H1 (cell line): Measurements from ENCODE around the gene PKIB. TPM values are rescaled to one million over a fixed set of nuclear protein-coding genes. Genes with fewer than 3 reads are reported as not detected.

Experiments
- CTCF ChIA-PET: fragments of 300-600 bp; sonication (Branson Sonifier 250); formaldehyde crosslinking; loops from one replicate; lab custom pipeline; 2021; ENCODE audit not compliant: partially characterized antibody; lab: Charles Lee
- POLR2A ChIA-PET: fragments of 300-600 bp; sonication (Branson Sonifier 250); formaldehyde crosslinking; loops from one replicate; lab custom pipeline; 2021; ENCODE audit warnings: inconsistent platforms; ENCODE audit not compliant: partially characterized antibody; lab: Charles Lee
- DNase-seq, 2 experiments: peaks; one replicate each; pipeline versions ENCODE4 v3.0.0 to v3.0.0-alpha.2; 2010 to 2022; ENCODE audit warnings: low spot score in 2 of 2, low read depth in 1 of 2, mixed read lengths in 1 of 2
- FAIRE-seq: peaks from 2 replicates; lab custom pipeline; 2011; peaks lifted over from hg19 to GRCh38; lab: Jason Lieb, UNC
- H2AFZ ChIP-seq: 2 replicates; pipeline ENCODE4 v1.8.1; 2012; ENCODE audit warnings: low read length, inconsistent platforms
- H2AK5ac ChIP-seq: 2 replicates; pipeline ENCODE4 v1.6.1; 2013; ENCODE audit warnings: low read depth, low read length
- H2BK120ac ChIP-seq: replicated peaks from 2 replicates; pipeline ENCODE3; 2013; ENCODE audit warnings: low read depth, low read length, inconsistent platforms
- H2BK12ac ChIP-seq: 2 replicates; pipeline ENCODE4 v1.6.1; 2013; ENCODE audit warnings: low read depth, low read length
- H2BK15ac ChIP-seq: 2 replicates; pipeline ENCODE4 v1.6.1; 2013; ENCODE audit warnings: low read length
- H2BK20ac ChIP-seq: 2 replicates; pipeline ENCODE4 v1.6.1; 2013; ENCODE audit warnings: low read length
- H2BK5ac ChIP-seq: 2 replicates; pipeline ENCODE4 v1.6.1; 2013; ENCODE audit warnings: low read depth, low read length
- H3K14ac ChIP-seq: 2 replicates; pipeline ENCODE4 v1.6.1; 2013; ENCODE audit warnings: inconsistent platforms; ENCODE audit not compliant: insufficient read length
- H3K18ac ChIP-seq: 2 replicates; pipeline ENCODE4 v1.6.1; 2013; ENCODE audit warnings: low read length; ENCODE audit errors: extremely low read depth
- H3K23ac ChIP-seq: 2 replicates; pipeline ENCODE4 v1.6.1; 2013; ENCODE audit warnings: inconsistent platforms; ENCODE audit not compliant: insufficient read length
- H3K23me2 ChIP-seq: 2 replicates; pipeline ENCODE4 v1.6.1; 2013; ENCODE audit warnings: low read depth, low read length
- H3K27ac ChIP-seq: 2 replicates; pipeline ENCODE4 v1.6.1; 2011; ENCODE audit warnings: low read depth, low read length, inconsistent platforms
- H3K27me3 ChIP-seq, 4 experiments: replicated peaks in 1 of 4; 1 replicate in 1 of 4; 2 replicates in 3 of 4; pipeline versions ENCODE4 v1.6.1 to v1.8.1; 2011 to 2013; ENCODE audit warnings: low read length in 3 of 4, mild to moderate bottlenecking in 3 of 4, inconsistent platforms in 2 of 4, mixed read lengths in 2 of 4, moderate library complexity in 1 of 4; ENCODE audit not compliant: control insufficient read depth in 3 of 4, insufficient read depth in 3 of 4; ENCODE audit errors: extremely low read depth in 1 of 4
- H3K36me3 ChIP-seq, 4 experiments: 2 replicates each; pipeline versions ENCODE4 v1.6.1 to v1.8.1; 2011 to 2013; ENCODE audit warnings: mild to moderate bottlenecking in 4 of 4, low read length in 3 of 4, moderate library complexity in 2 of 4, control low read depth in 1 of 4, inconsistent platforms in 1 of 4; ENCODE audit not compliant: insufficient read depth in 4 of 4, control insufficient read depth in 2 of 4
- H3K4ac ChIP-seq: replicated peaks from 2 replicates; pipeline ENCODE3; 2013; ENCODE audit warnings: low read length, low read depth, mixed read lengths, inconsistent platforms; ENCODE audit not compliant: insufficient read length
- H3K4me1 ChIP-seq, 4 experiments: replicated peaks in 1 of 4; 1 replicate in 1 of 4; 2 replicates in 3 of 4; pipeline versions ENCODE4 v1.6.1 to v1.8.1; 2011 to 2013; ENCODE audit warnings: low read length in 3 of 4, inconsistent platforms in 2 of 4, mixed read lengths in 1 of 4; ENCODE audit not compliant: insufficient read depth in 4 of 4, control insufficient read depth in 3 of 4
- H3K4me2 ChIP-seq, 2 experiments: 2 replicates each; pipeline versions ENCODE4 v1.6.1 to v1.8.1; 2011 to 2013; ENCODE audit warnings: low read depth in 2 of 2, low read length in 2 of 2, control low read depth in 1 of 2, inconsistent platforms in 1 of 2, mild to moderate bottlenecking in 1 of 2; ENCODE audit not compliant: insufficient read depth in 1 of 2
- H3K4me3 ChIP-seq, 4 experiments: fragments of 200-600, 300-600 bp in 1 of 4; sonication (generic), shearing (Covaris generic), sonication (Bioruptor Twin) in 1 of 4; 2 replicates each; pipeline versions ENCODE4 v1.5.1 to v1.8.1; 2011 to 2016; ENCODE audit warnings: low read length in 4 of 4, low read depth in 3 of 4, control low read depth in 2 of 4, inconsistent platforms in 2 of 4, mild to moderate bottlenecking in 2 of 4, mixed read lengths in 1 of 4, moderate library complexity in 1 of 4; ENCODE audit not compliant: insufficient read depth in 2 of 4; ENCODE audit errors: extremely low read depth in 1 of 4
- H3K56ac ChIP-seq: replicated peaks from 2 replicates; pipeline ENCODE3; 2013; ENCODE audit warnings: low read depth, mild to moderate bottlenecking, mixed read lengths, low read length, inconsistent platforms; ENCODE audit not compliant: insufficient read length
- H3K79me1 ChIP-seq: 2 replicates; pipeline ENCODE4 v1.6.1; 2013; ENCODE audit warnings: low read depth, low read length, control low read depth
- H3K79me2 ChIP-seq, 2 experiments: 2 replicates each; pipeline versions ENCODE4 v1.6.1 to v1.8.1; 2012 to 2013; ENCODE audit warnings: low read length in 2 of 2, mild to moderate bottlenecking in 2 of 2, inconsistent platforms in 1 of 2; ENCODE audit not compliant: insufficient read depth in 2 of 2, control insufficient read depth in 1 of 2
- H3K9ac ChIP-seq, 4 experiments: replicated peaks in 1 of 4; 1 replicate in 1 of 4; 2 replicates in 3 of 4; pipeline versions ENCODE4 v1.6.1 to v1.8.1; 2011 to 2013; ENCODE audit warnings: low read depth in 3 of 4, low read length in 3 of 4, control low read depth in 2 of 4, mild to moderate bottlenecking in 2 of 4, moderate library complexity in 2 of 4, inconsistent platforms in 1 of 4; ENCODE audit errors: extremely low read depth in 1 of 4
- H3K9me3 ChIP-seq, 2 experiments: 2 replicates each; pipeline versions ENCODE4 v1.6.1 to v1.8.1; 2012 to 2013; ENCODE audit warnings: mild to moderate bottlenecking in 2 of 2, moderate library complexity in 2 of 2, control low read depth in 1 of 2, inconsistent platforms in 1 of 2, low read depth in 1 of 2, low read length in 1 of 2, mixed read lengths in 1 of 2; ENCODE audit not compliant: insufficient read depth in 2 of 2
- H4K20me1 ChIP-seq, 2 experiments: replicated peaks in 1 of 2; 2 replicates each; pipeline versions ENCODE3 to v1.8.1; 2011 to 2013; ENCODE audit warnings: inconsistent platforms in 2 of 2, low read length in 2 of 2, mild to moderate bottlenecking in 1 of 2; ENCODE audit not compliant: insufficient read depth in 2 of 2, control insufficient read depth in 1 of 2
- H4K5ac ChIP-seq: 2 replicates; pipeline ENCODE4 v1.6.1; 2013; ENCODE audit warnings: low read length, low read depth, mixed read lengths, inconsistent platforms; ENCODE audit not compliant: insufficient read length
- H4K8ac ChIP-seq: 2 replicates; pipeline ENCODE4 v1.8.0; 2013; ENCODE audit warnings: mild to moderate bottlenecking, moderate library complexity, low read length, inconsistent platforms; ENCODE audit not compliant: insufficient read depth; ENCODE audit errors: extremely low read depth
- H4K91ac ChIP-seq: replicated peaks from 2 replicates; pipeline ENCODE3; 2013; ENCODE audit warnings: low read length, mixed read lengths, inconsistent platforms; ENCODE audit not compliant: insufficient read length
- BRCA1 ChIP-seq: IDR thresholded peaks from 2 replicates; pipeline ENCODE4 v1.6.1; 2012; ENCODE audit warnings: low read depth, low read length, improper control_type of control experiment
- polyA plus RNA-seq, 7 experiments: library from polyadenylated mRNA; depleted of rRNA in 3 of 7; stranded (reverse) in 5 of 7; unstranded in 2 of 7; fragments of >200 nt in 5 of 7; fragments of 200-250 nt in 2 of 7; gene quantifications; 1 replicate in 5 of 7; 2 replicates in 1 of 7; 4 replicates in 1 of 7; pipeline versions ENCODE4 v1.2.1 to v1.2.3, GENCODE V29; 2011 to 2013; ENCODE audit warnings: missing spikeins in 2 of 7, mixed read lengths in 2 of 7
- total RNA-seq: library from RNA; stranded (reverse); fragmentation: NEBNext Ultra II Directional; extraction: Animal tissue kit (Norgen Biotek cat#: 25700); gene quantifications from 2 replicates; pipeline ENCODE4 v1.2.1, GENCODE V29; 2021

PKIB gene
- total and polyA plus RNA-seq, 2 of the 8 experiments (the other 6 are each of a cell fraction or from before 2014, with no cell fraction given) = 13.5 to 73.3 TPM

- no peak overlapping the region for H3K27ac ChIP-seq
- no peak for TF ChIP-seq BRCA1
- TF ChIP-seq, all 59 proteins: peak for 0
- Histone ChIP-seq H2BK120ac (no peak overlapping the region), H2BK20ac (no peak overlapping the region), H3K18ac (no peak overlapping the region), H2BK5ac (no peak overlapping the region), H3K4ac (no peak overlapping the region), H4K91ac (no peak overlapping the region), H3K36me3 (no peaks in the 10 kb centered on the region), H3K27me3 (no peaks in the 10 kb centered on the region), H3K4me2 (no peak overlapping the region), H2BK12ac (no peak overlapping the region), H4K20me1 (no peaks in the 10 kb centered on the region), H2AFZ (no peak overlapping the region), H3K79me2 (no peaks in the 10 kb centered on the region), H3K23me2 (no peaks in the 10 kb centered on the region), H3K14ac (no peak overlapping the region), H4K8ac (no peak overlapping the region), H3K9ac (no peak overlapping the region), H2AK5ac (no peak overlapping the region), H3K4me1 (no peaks in the 10 kb centered on the region), H3K23ac (no peak overlapping the region), H3K56ac (no peak overlapping the region), H4K5ac (no peak overlapping the region), H2BK15ac (no peak overlapping the region), H3K4me3 (no peak overlapping the region), H3K79me1 (no peaks in the 10 kb centered on the region), H3K9me3 (no peaks in the 10 kb centered on the region)
- no peak for DNase-seq
- CTCF ChIA-PET = interaction anchor here (0.6 kb wide), 1 partner anchor 133 kb away, joined by 3 read pairs; no protein-coding TSS in a partner anchor
- POLR2A ChIA-PET = no interaction called here
- no peak for FAIRE-seq
Measured at GRCh38 chr6:122663981-122664380, 53.8 kb downstream of the PKIB start.
